Mesenchymal stem cell (in vitro differentiated cells and primary cell): Measurements from ENCODE around the gene ACAD10.

Experiments
- DNase-seq: peaks from one replicate; pipeline ENCODE4 v3.0.0-alpha.2; 2013
- H2AFZ ChIP-seq: one replicate; pipeline ENCODE4 v1.6.1; 2013; ENCODE audit warnings: low read depth, mild to moderate bottlenecking, control low read depth, inconsistent platforms, low read length, moderate library complexity
- H2AK5ac ChIP-seq: 2 replicates; pipeline ENCODE4 v1.6.1; 2013; ENCODE audit warnings: low read length, moderate library complexity, mild to moderate bottlenecking, inconsistent platforms; ENCODE audit not compliant: severe bottlenecking
- H2BK120ac ChIP-seq: one replicate; pipeline ENCODE4 v1.6.1; 2013; ENCODE audit warnings: low read depth, mild to moderate bottlenecking, inconsistent platforms, low read length, moderate library complexity
- H2BK12ac ChIP-seq, 2 experiments: one replicate each; pipeline ENCODE4 v1.6.1; 2013; ENCODE audit warnings: inconsistent platforms in 2 of 2, low read length in 2 of 2, mild to moderate bottlenecking in 2 of 2, moderate library complexity in 2 of 2, control low read depth in 1 of 2
- H2BK15ac ChIP-seq: one replicate; pipeline ENCODE4 v1.6.1; 2013; ENCODE audit warnings: mild to moderate bottlenecking, low read depth, inconsistent platforms; ENCODE audit not compliant: poor library complexity, severe bottlenecking
- H2BK5ac ChIP-seq: 2 replicates; pipeline ENCODE4 v1.6.1; 2013; ENCODE audit warnings: low read depth, mild to moderate bottlenecking, low read length, control low read depth, inconsistent platforms; ENCODE audit not compliant: poor library complexity, severe bottlenecking
- H3K14ac ChIP-seq, 2 experiments: one replicate each; pipeline ENCODE4 v1.6.1; 2013; ENCODE audit warnings: inconsistent platforms in 2 of 2, low read length in 2 of 2, control low read depth in 1 of 2, mild to moderate bottlenecking in 1 of 2, moderate library complexity in 1 of 2
- H3K18ac ChIP-seq, 2 experiments: one replicate each; pipeline ENCODE4 v1.6.1; 2013; ENCODE audit warnings: inconsistent platforms in 2 of 2, low read length in 2 of 2, control low read depth in 1 of 2, low read depth in 1 of 2, mild to moderate bottlenecking in 1 of 2
- H3K23ac ChIP-seq, 2 experiments: one replicate each; pipeline ENCODE4 v1.6.1; 2013; ENCODE audit warnings: inconsistent platforms in 2 of 2, low read length in 2 of 2, mild to moderate bottlenecking in 2 of 2, moderate library complexity in 2 of 2, control low read depth in 1 of 2
- H3K27ac ChIP-seq: 2 replicates; pipeline ENCODE4 v1.5.1; 2013; ENCODE audit warnings: mild to moderate bottlenecking, moderate library complexity, low read length, control low read depth, inconsistent platforms; ENCODE audit not compliant: poor library complexity, severe bottlenecking
- H3K27me3 ChIP-seq, 2 experiments: 2 replicates each; pipeline versions ENCODE4 v1.6.1 to v1.7.0; 2013; ENCODE audit warnings: low read length in 2 of 2, mild to moderate bottlenecking in 2 of 2, moderate library complexity in 2 of 2, control low read depth in 1 of 2, inconsistent platforms in 1 of 2; ENCODE audit not compliant: control insufficient read depth in 1 of 2, insufficient read depth in 1 of 2
- H3K36me3 ChIP-seq, 2 experiments: 2 replicates each; pipeline versions ENCODE4 v1.6.1 to v1.7.0; 2013; ENCODE audit warnings: low read length in 2 of 2, control low read depth in 1 of 2, inconsistent platforms in 1 of 2, low read depth in 1 of 2, mild to moderate bottlenecking in 1 of 2; ENCODE audit not compliant: insufficient read depth in 2 of 2, control insufficient read depth in 1 of 2
- H3K4ac ChIP-seq, 2 experiments: one replicate each; pipeline ENCODE4 v1.6.1; 2013; ENCODE audit warnings: inconsistent platforms in 2 of 2, low read length in 2 of 2, mild to moderate bottlenecking in 2 of 2, moderate library complexity in 2 of 2, control low read depth in 1 of 2, low read depth in 1 of 2
- H3K4me1 ChIP-seq: 2 replicates; pipeline ENCODE4 v1.6.1; 2013; ENCODE audit warnings: low read depth, low read length, control low read depth; ENCODE audit not compliant: control insufficient read depth, insufficient read depth
- H3K4me2 ChIP-seq: 2 replicates; pipeline ENCODE4 v1.6.1; 2013; ENCODE audit warnings: low read length, mild to moderate bottlenecking, inconsistent platforms; ENCODE audit not compliant: poor library complexity, severe bottlenecking
- H3K4me3 ChIP-seq, 2 experiments: 2 replicates each; pipeline versions ENCODE4 v1.5.1 to v1.7.0; 2013; ENCODE audit warnings: low read length in 2 of 2, mild to moderate bottlenecking in 2 of 2, control low read depth in 1 of 2, low read depth in 1 of 2; ENCODE audit not compliant: insufficient read depth in 1 of 2
- H3K79me1 ChIP-seq: replicated peaks from 2 replicates; pipeline ENCODE4 v1.6.1; 2013; ENCODE audit warnings: mild to moderate bottlenecking, control low read depth, low read length, inconsistent platforms; ENCODE audit not compliant: poor library complexity, severe bottlenecking
- H3K9ac ChIP-seq: 2 replicates; pipeline ENCODE4 v1.7.0; 2013; ENCODE audit warnings: mild to moderate bottlenecking, low read length, moderate library complexity
- H3K9me3 ChIP-seq: 2 replicates; pipeline ENCODE4 v1.7.0; 2013; ENCODE audit warnings: mild to moderate bottlenecking, low read length; ENCODE audit not compliant: control insufficient read depth
- H4K8ac ChIP-seq: one replicate; pipeline ENCODE4 v1.6.1; 2013; ENCODE audit warnings: inconsistent platforms, mild to moderate bottlenecking, low read length, moderate library complexity
- H4K91ac ChIP-seq: one replicate; pipeline ENCODE4 v1.6.1; 2013; ENCODE audit warnings: mild to moderate bottlenecking, low read length, inconsistent platforms
- WGBS: methylation state at CpG from one replicate; pipeline ENCODE4 v1.1.7; 2013; ENCODE audit warnings: mixed read lengths; 5-methylcytosine and 5-hydroxymethylcytosine counted together

The ACAD10 gene

DNA sequence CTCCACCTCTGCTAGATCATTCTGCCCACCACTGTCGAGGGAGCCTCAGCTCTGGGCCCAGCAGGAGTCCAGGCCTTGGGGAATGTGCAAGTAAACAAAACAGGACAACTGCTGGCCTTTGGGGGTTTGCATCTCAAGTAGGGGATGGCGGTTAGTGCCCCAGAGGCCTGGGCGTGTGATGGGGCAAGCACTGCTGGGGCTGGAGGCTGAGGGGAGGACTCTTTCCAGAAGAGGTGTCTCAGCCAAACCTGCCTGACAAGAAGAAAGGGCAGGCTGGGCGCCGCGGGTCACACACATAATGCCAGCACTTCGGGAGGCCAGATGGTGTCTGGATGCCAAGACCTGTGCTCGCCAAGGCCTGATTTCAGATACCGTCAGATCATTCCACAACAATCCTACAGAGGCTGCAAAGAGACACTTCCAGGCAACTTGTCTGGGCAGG lies 72.3 kb downstream of the ACAD10 start:
- 80% methylated on average over 9 of the region's 9 CpGs for WGBS
- Histone ChIP-seq H3K27me3 (peaks cover 15 to 26% of the 10 kb centered on the region in 2 experiments), H4K8ac (peak overlapping the region; percentile 67), H3K27ac (peak overlapping the region; percentile 3), H3K4me3 (no peak overlapping the region), H3K14ac (no peak overlapping the region), H3K18ac (peak overlapping the region; percentile 77 to 82), H2BK15ac (peak overlapping the region; percentile 88), H3K4ac (peak overlapping the region; percentile 8 to 52), H2BK12ac (peak overlapping the region; percentile 7 to 20), H3K9me3 (no peaks in the 10 kb centered on the region), H2BK5ac (no peak overlapping the region), H3K23ac (no peak overlapping the region), H3K36me3 (peaks cover 30 to 34% of the 10 kb centered on the region in 2 experiments), H2AFZ (peak overlapping the region; percentile 21), H2BK120ac (peak overlapping the region; percentile 73), H2AK5ac (peak overlapping the region; percentile 21), H3K4me1 (peaks cover 24% of the 10 kb centered on the region), H4K91ac (peak overlapping the region; percentile 71), H3K4me2 (no peak overlapping the region), H3K79me1 (no peaks in the 10 kb centered on the region), H3K9ac (no peak overlapping the region)
- DNase-seq = no peak

DNA sequence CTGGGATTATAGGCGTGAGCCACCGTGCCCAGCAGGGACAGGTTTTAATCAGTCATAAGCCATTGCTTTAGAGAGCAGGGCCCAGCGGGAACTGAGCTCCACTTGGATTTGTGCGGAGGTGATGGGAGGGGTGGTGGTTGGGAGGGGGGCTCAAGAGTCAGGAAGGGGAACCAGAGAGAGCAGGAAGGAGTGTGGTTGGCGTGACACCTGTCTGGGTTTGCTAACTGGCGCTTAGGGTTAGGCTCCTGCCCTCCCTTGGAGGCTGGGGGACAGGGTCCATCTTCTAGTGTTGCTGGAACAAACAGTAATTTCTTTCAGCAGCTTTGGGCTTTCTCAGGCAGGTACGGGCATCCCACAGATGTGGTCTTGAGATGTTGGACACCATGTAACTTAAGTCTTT lies 73.4 kb downstream of the ACAD10 start:
- H3K9ac ChIP-seq = no peak overlapping the region
- H3K4me1 ChIP-seq = peaks cover 22% of the 10 kb centered on the region
- no peak overlapping the region for H3K4me2 ChIP-seq
- WGBS = 97% methylated on average over 7 of the region's 7 CpGs
- H2BK15ac ChIP-seq = no peak overlapping the region
- H3K14ac ChIP-seq = no peak overlapping the region
- no peak overlapping the region for H3K27ac ChIP-seq
- no peaks in the 10 kb centered on the region for H3K79me1 ChIP-seq
- H3K36me3 ChIP-seq = peaks cover 22 to 25% of the 10 kb centered on the region in 2 experiments
- H2BK12ac ChIP-seq = no peak overlapping the region
- H4K91ac ChIP-seq = no peak overlapping the region
- H2BK5ac ChIP-seq = no peak overlapping the region
- peak overlapping the region in 1 of 2 experiments; percentile 17 for H3K4ac ChIP-seq
- H2AK5ac ChIP-seq = no peak overlapping the region
- H3K18ac ChIP-seq = peak overlapping the region in 1 of 2 experiments; percentile 35
- H3K4me3 ChIP-seq = no peak overlapping the region
- H2BK120ac ChIP-seq = no peak overlapping the region
- H3K27me3 ChIP-seq = peaks cover 19 to 35% of the 10 kb centered on the region in 2 experiments
- H4K8ac ChIP-seq = no peak overlapping the region
- H2AFZ ChIP-seq = no peak overlapping the region
- H3K9me3 ChIP-seq = no peaks in the 10 kb centered on the region
- no peak overlapping the region for H3K23ac ChIP-seq
- no peak for DNase-seq

GRCh38 chr12:111759991-111760390 lies 74.1 kb downstream of the ACAD10 start:
- Histone ChIP-seq H3K4ac (no peak overlapping the region), H2BK5ac (no peak overlapping the region), H2BK15ac (no peak overlapping the region), H3K4me1 (peaks cover 22% of the 10 kb centered on the region), H4K91ac (peak overlapping the region; percentile 2), H4K8ac (no peak overlapping the region), H3K18ac (no peak overlapping the region), H3K9ac (no peak overlapping the region), H2AFZ (no peak overlapping the region), H3K23ac (no peak overlapping the region), H2BK120ac (no peak overlapping the region), H3K27ac (no peak overlapping the region), H3K14ac (no peak overlapping the region), H3K4me2 (no peak overlapping the region), H2AK5ac (no peak overlapping the region), H3K36me3 (peaks cover 17 to 19% of the 10 kb centered on the region in 2 experiments), H3K79me1 (no peaks in the 10 kb centered on the region), H3K4me3 (no peak overlapping the region), H3K27me3 (peaks cover 19 to 40% of the 10 kb centered on the region in 2 experiments), H2BK12ac (no peak overlapping the region), H3K9me3 (no peaks in the 10 kb centered on the region)
- DNase-seq = no peak
- 92% methylated on average over 9 of the region's 9 CpGs for WGBS

GRCh38 chr12:111761099-111761498 lies 75.2 kb downstream of the ACAD10 start:
- H3K4me3 ChIP-seq = no peak overlapping the region
- 95% methylated on average over 5 of the region's 5 CpGs for WGBS
- H3K23ac ChIP-seq = no peak overlapping the region
- H3K27me3 ChIP-seq = peaks cover 19 to 46% of the 10 kb centered on the region in 2 experiments
- no peak overlapping the region for H2AFZ ChIP-seq
- no peak overlapping the region for H4K91ac ChIP-seq
- H3K4ac ChIP-seq = no peak overlapping the region
- no peak for DNase-seq
- H3K4me1 ChIP-seq = peaks cover 22% of the 10 kb centered on the region
- H3K9me3 ChIP-seq = no peaks in the 10 kb centered on the region
- H3K9ac ChIP-seq = no peak overlapping the region
- no peak overlapping the region for H4K8ac ChIP-seq
- no peak overlapping the region for H3K18ac ChIP-seq
- H3K14ac ChIP-seq = no peak overlapping the region
- no peak overlapping the region for H2BK5ac ChIP-seq
- no peak overlapping the region for H2BK15ac ChIP-seq
- no peak overlapping the region for H2BK12ac ChIP-seq
- H3K4me2 ChIP-seq = no peak overlapping the region
- H3K79me1 ChIP-seq = no peaks in the 10 kb centered on the region
- peaks cover 8 to 9% of the 10 kb centered on the region in 2 experiments for H3K36me3 ChIP-seq
- no peak overlapping the region for H2BK120ac ChIP-seq
- no peak overlapping the region for H3K27ac ChIP-seq
- no peak overlapping the region for H2AK5ac ChIP-seq
